ENCODE measurements around the gene RBM19. TPM values are rescaled to one million over a fixed set of nuclear protein-coding genes. Genes with fewer than 3 reads are reported as not detected.

The RBM19 gene
- total RNA-seq, 4 donors from 2014 or later = 19.3 to 45.5 (median 31.5) TPM

GRCh38 chr12:113896194-113896593 is 69.9 kb downstream of the RBM19 start:
- Histone ChIP-seq H3K4me3 (no peak overlapping the region), H3K36me3 (no peaks in the 10 kb centered on the region), H3K27me3 (no peaks in the 10 kb centered on the region), H3K27ac (no peak overlapping the region), H3K9me3 (no peaks in the 10 kb centered on the region), H3K4me1 (no peaks in the 10 kb centered on the region)
- no peak for DNase-seq
- intact Hi-C loops (cut with DNase I; ENCODE audit: low total_unique reads) = no loop called here
- TF ChIP-seq POLR2A (IDR thresholded peaks at IDR 0.05) = no peak
- no peak for TF ChIP-seq CTCF (IDR thresholded peaks at IDR 0.05)

- no peak for TF ChIP-seq CTCF (IDR thresholded peaks at IDR 0.05)
- TF ChIP-seq POLR2A (IDR thresholded peaks at IDR 0.05) = no peak
These were observed 70.9 kb downstream of the RBM19 start for GRCh38 chr12:113895176-113895575.

GRCh38 chr12:113894697-113895096 is 71.4 kb downstream of the RBM19 start:
- Histone ChIP-seq H3K36me3 (no peaks in the 10 kb centered on the region), H3K27ac (no peak overlapping the region), H3K4me1 (no peaks in the 10 kb centered on the region), H3K4me3 (no peak overlapping the region), H3K27me3 (no peaks in the 10 kb centered on the region), H3K9me3 (no peaks in the 10 kb centered on the region)
- no peak for DNase-seq
- intact Hi-C loops (cut with DNase I; ENCODE audit: low total_unique reads) = no loop called here
- TF ChIP-seq POLR2A (IDR thresholded peaks at IDR 0.05) = no peak
- no peak for TF ChIP-seq CTCF (IDR thresholded peaks at IDR 0.05)

More at GRCh38 chr12:113895176-113895575, 70.9 kb downstream of the RBM19 start:
- intact Hi-C loops (cut with DNase I; ENCODE audit: low total_unique reads) = no loop called here
- Histone ChIP-seq H3K27ac (no peak overlapping the region), H3K4me1 (no peaks in the 10 kb centered on the region), H3K9me3 (no peaks in the 10 kb centered on the region), H3K27me3 (no peaks in the 10 kb centered on the region), H3K36me3 (no peaks in the 10 kb centered on the region), H3K4me3 (no peak overlapping the region)
- no peak for DNase-seq

- Histone ChIP-seq H3K27me3 (no peaks in the 10 kb centered on the region), H3K4me1 (peaks cover 0 to 6% of the 10 kb centered on the region in 2 donors), H3K4me3 (no peak overlapping the region), H3K36me3 (no peaks in the 10 kb centered on the region), H3K9me3 (no peaks in the 10 kb centered on the region), H3K27ac (no peak overlapping the region)
- intact Hi-C loops (cut with DNase I; ENCODE audit: low total_unique reads) = no loop called here
- no peak for TF ChIP-seq CTCF (IDR thresholded peaks at IDR 0.05)
- TF ChIP-seq POLR2A (IDR thresholded peaks at IDR 0.05) = no peak
- DNase-seq = no peak
These were observed 72.9 kb downstream of the RBM19 start for GRCh38 chr12:113893221-113893620.

GRCh38 chr12:113892556-113892955 is 73.6 kb downstream of the RBM19 start:
- Histone ChIP-seq H3K27ac (no peak overlapping the region), H3K27me3 (no peaks in the 10 kb centered on the region), H3K4me1 (peaks cover 0 to 6% of the 10 kb centered on the region in 2 donors), H3K36me3 (no peaks in the 10 kb centered on the region), H3K4me3 (no peak overlapping the region), H3K9me3 (no peaks in the 10 kb centered on the region)
- no peak for TF ChIP-seq CTCF (IDR thresholded peaks at IDR 0.05)
- no peak for TF ChIP-seq POLR2A (IDR thresholded peaks at IDR 0.05)
- intact Hi-C loops (cut with DNase I; ENCODE audit: low total_unique reads) = no loop called here
- no peak for DNase-seq

Data from uterus (tissue), 4 donors.